Small intestine (tissue), 7 donors: ENCODE measurements around the gene ABL1. TPM values are rescaled to one million over a fixed set of nuclear protein-coding genes. Genes with fewer than 3 reads are reported as not detected.

ENCODE experiments used
- DNase-seq, 2 donors: peaks; one replicate each; pipeline versions ENCODE4 v3.0.0 to v3.0.0-alpha.2; 2013
- FAIRE-seq: peaks from 2 replicates; lab custom pipeline; 2012; peaks lifted over from hg19 to GRCh38; lab: Jason Lieb, UNC
- H3K27ac ChIP-seq, 3 donors: one replicate each; pipeline ENCODE4 v1.5.1; 2013; ENCODE audit warnings: low read length in 2 of 3, mild to moderate bottlenecking in 2 of 3, control low read depth in 1 of 3, inconsistent platforms in 1 of 3, low read depth in 1 of 3, moderate library complexity in 1 of 3
- H3K27me3 ChIP-seq, 3 donors: one replicate each; pipeline ENCODE4 v1.6.1; 2013; ENCODE audit warnings: low read length in 3 of 3, inconsistent platforms in 1 of 3; ENCODE audit not compliant: control insufficient read depth in 3 of 3, insufficient read depth in 3 of 3
- H3K36me3 ChIP-seq, 3 donors: one replicate each; pipeline ENCODE4 v1.6.1; 2013; ENCODE audit warnings: low read length in 3 of 3, inconsistent platforms in 1 of 3, low read depth in 1 of 3, mild to moderate bottlenecking in 1 of 3, moderate library complexity in 1 of 3; ENCODE audit not compliant: control insufficient read depth in 3 of 3, insufficient read depth in 2 of 3
- H3K4me1 ChIP-seq, 3 donors: one replicate each; pipeline ENCODE4 v1.6.1; 2013; ENCODE audit warnings: low read length in 2 of 3, inconsistent platforms in 1 of 3, low read depth in 1 of 3, mild to moderate bottlenecking in 1 of 3, moderate library complexity in 1 of 3; ENCODE audit not compliant: control insufficient read depth in 3 of 3, insufficient read depth in 2 of 3
- H3K4me3 ChIP-seq, 3 donors: one replicate each; pipeline ENCODE4 v1.5.1; 2013; ENCODE audit warnings: low read length in 3 of 3, control low read depth in 1 of 3, inconsistent platforms in 1 of 3, low read depth in 1 of 3, mild to moderate bottlenecking in 1 of 3, moderate library complexity in 1 of 3
- H3K9me3 ChIP-seq, 2 donors: one replicate each; pipeline ENCODE4 v1.6.1; 2013; ENCODE audit warnings: low read depth in 1 of 2, low read length in 1 of 2; ENCODE audit not compliant: control insufficient read depth in 2 of 2, insufficient read depth in 1 of 2
- WGBS, 3 donors: extraction: QIAGEN DNeasy Blood & Tissue Kit; methylation state at CpG; one replicate each; pipeline ENCODE4 v1.1.7; 2013; 5-methylcytosine and 5-hydroxymethylcytosine counted together
- polyA plus RNA-seq, 4 donors: library from polyadenylated mRNA; stranded (reverse) in 3 of 4; unstranded in 1 of 4; fragments of 200-250 nt in 3 of 4; fragments of 120-200 nt in 1 of 4; gene quantifications; one replicate each; pipeline versions ENCODE4 v1.2.1 to v1.2.3, GENCODE V29; 2013
- donor health status: healthy with polysubstance abuse.
- donor health status: control.
- donor health status: control.
- donor health status: Bipolar disorder and iron deficiency.
- donor health status: healthy.

Gene ABL1
- polyA plus RNA-seq, 4 donors = 8.7 to 58.1 (median 28.1) TPM

DNA sequence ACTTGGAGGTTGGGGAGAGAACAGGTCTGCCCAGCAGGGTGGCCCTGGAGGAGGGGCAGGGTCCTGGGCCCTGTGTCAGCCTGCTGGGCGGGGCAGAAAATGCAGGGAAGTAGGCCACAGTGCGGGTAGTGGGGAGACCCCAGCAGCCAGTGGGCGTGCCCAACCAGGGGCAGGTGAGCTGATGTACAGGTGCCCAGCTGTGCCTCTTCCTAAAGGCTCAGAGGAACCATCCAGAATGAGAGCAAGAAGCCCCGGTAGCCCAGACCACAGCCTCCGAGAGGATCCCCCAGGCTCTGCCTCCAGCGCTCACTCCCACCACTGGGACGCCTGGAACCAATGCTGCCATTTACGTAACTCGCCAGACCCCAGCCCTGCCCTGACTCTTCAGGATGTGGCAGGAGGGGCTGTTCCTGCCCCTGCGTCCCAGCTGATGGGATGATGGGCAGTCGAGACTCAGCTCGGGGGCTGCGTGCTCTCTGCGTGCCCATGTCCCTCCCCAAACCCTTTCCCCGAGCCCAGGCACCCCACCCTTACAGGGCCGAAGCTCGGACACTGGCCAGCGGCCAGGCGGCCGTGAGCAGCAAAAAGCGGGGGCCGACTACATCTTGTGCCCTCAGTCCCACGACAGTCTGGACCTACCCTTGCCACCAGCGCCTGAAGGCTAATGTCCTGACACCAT lies 79.5 kb downstream of the ABL1 start:
- no peaks in the 10 kb centered on the region for H3K9me3 ChIP-seq
- no peak overlapping the region for H3K4me3 ChIP-seq
- no peak for DNase-seq
- H3K4me1 ChIP-seq = no peaks in the 10 kb centered on the region
- 75 to 82% (median 79%) methylated on average over 24 of the region's 24 CpGs for WGBS, 3 donors
- H3K27ac ChIP-seq = no peak overlapping the region
- no peaks in the 10 kb centered on the region for H3K36me3 ChIP-seq
- H3K27me3 ChIP-seq = peaks cover 0 to 23% (median 2%) of the 10 kb centered on the region in 3 donors
- no peak for FAIRE-seq

DNA sequence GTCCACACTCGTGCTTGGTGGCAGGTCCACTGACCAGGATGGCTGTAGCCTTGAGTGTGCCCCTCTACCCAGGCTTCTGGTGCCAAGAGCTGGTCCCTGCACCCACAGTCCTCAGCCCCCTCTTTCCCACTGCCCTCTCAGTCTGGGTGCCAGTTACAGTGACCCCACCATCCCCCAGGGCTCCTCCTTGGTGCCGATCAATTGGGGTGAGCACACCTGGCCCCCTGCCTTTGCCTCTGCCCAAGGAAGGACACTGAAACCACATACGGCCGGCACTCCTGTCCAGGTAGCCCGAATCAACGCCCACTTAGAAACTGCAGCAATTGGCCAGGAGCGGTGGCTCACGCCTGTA lies 80.0 kb downstream of the ABL1 start:
- DNase-seq (no peak), FAIRE-seq (no peak)
- no peak overlapping the region for H3K4me3 ChIP-seq
- peaks cover 0 to 27% (median 2%) of the 10 kb centered on the region in 3 donors for H3K27me3 ChIP-seq
- H3K9me3 ChIP-seq = no peaks in the 10 kb centered on the region
- H3K4me1 ChIP-seq = no peaks in the 10 kb centered on the region
- no peak overlapping the region for H3K27ac ChIP-seq
- no peaks in the 10 kb centered on the region for H3K36me3 ChIP-seq
- WGBS, 3 donors = 71 to 85% (median 72%) methylated on average over 8 of the region's 8 CpGs

DNA sequence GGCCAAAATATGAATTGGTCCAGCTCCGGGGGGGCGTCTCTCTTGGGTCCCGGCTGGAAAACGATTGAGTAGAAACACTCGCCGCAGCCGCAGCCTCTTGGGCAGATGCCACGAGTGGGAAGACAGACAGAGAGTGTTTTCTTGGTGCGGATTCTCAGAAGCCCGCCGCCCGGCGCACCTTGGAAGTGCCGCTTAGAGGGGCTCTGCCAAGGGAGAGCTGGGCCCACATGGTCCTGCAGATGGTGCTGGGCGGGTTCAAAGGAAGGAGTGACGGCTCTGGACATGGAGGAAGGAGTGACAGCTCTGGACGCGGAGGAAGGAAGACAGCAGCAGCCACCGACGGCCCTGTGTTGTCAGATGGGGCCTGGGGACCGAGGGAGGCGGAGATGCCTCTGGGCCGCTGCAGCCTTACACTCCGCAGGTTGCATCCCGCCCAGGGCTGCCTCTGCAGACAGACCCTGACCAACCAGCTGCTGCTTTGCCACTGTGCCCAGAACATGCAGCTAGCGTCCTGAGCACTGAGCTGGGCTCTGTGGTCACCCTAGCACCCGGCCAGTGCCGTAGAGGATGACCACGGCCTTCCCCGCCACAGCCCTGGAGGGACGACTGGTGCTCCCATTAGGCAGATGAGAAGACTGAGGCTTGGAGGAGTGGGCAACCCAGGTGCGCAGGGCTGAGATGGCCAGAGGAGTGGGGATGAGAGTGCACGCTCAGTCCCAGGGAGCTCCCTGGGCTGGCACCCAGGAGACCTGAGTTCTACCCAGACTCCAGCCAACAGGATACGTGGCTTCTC lies 82.3 kb downstream of the ABL1 start:
- Histone ChIP-seq H3K4me1 (no peaks in the 10 kb centered on the region), H3K9me3 (no peaks in the 10 kb centered on the region), H3K36me3 (no peaks in the 10 kb centered on the region), H3K27ac (no peak overlapping the region), H3K27me3 (peaks cover 0 to 32% (median 2%) of the 10 kb centered on the region in 3 donors), H3K4me3 (no peak overlapping the region)
- no peak for FAIRE-seq
- WGBS, 3 donors = 80 to 86% (median 84%) methylated on average over 30 to 34 of the region's 34 CpGs
- no peak for DNase-seq

GRCh38 chr9:130918101-130918825 lies 83.2 kb downstream of the ABL1 start:
- Histone ChIP-seq H3K36me3 (no peaks in the 10 kb centered on the region), H3K27me3 (peaks cover 0 to 32% (median 2%) of the 10 kb centered on the region in 3 donors), H3K4me3 (no peak overlapping the region), H3K9me3 (no peaks in the 10 kb centered on the region), H3K27ac (no peak overlapping the region), H3K4me1 (no peaks in the 10 kb centered on the region)
- 65 to 75% (median 72%) methylated on average over 9 of the region's 9 CpGs for WGBS, 3 donors
- DNase-seq = no peak
- no peak for FAIRE-seq

DNA sequence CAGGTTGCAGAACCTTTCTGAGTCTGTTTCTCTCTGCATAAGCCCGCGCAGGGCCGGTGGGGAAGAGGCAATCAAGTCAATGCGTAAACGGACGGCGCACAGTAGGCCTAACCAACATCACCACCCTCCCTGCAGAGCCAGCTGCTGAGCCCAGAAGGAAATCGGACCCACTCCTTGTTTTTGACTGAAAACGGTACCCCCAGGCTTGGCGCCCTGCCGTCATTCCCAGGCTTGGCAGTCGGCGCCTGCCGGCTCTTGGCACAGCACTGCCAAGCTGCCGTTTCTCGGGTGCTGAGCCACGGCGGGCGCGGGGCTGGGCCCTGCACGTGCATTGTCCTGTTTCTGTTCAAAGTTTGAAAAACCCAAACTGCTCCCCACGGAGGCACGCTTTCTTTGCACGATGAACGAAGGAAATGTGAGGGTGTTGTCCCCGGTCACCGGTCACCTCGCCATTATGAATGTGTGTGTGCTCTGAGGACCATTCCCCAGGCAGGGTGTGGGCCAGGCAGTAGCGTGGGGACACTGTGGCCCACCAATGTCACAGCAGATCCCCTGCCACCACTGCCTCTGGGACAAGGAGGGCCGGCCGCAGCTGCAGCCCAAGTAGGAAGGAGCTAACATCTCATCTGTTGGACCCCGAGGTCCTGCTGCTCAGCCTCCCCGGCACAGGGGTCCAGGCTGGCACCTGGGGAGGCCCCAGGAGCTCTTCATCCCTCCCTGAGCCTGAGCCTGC lies 83.9 kb downstream of the ABL1 start:
- Histone ChIP-seq H3K27me3 (peaks cover 0 to 33% (median 2%) of the 10 kb centered on the region in 3 donors), H3K36me3 (no peaks in the 10 kb centered on the region), H3K4me1 (no peaks in the 10 kb centered on the region), H3K9me3 (no peaks in the 10 kb centered on the region), H3K4me3 (no peak overlapping the region), H3K27ac (no peak overlapping the region)
- no peak for DNase-seq
- no peak for FAIRE-seq
- 56 to 77% (median 59%) methylated on average over 33 of the region's 33 CpGs for WGBS, 3 donors

GRCh38 chr9:130919559-130920145 lies 84.6 kb downstream of the ABL1 start:
- Histone ChIP-seq H3K4me1 (no peaks in the 10 kb centered on the region), H3K4me3 (no peak overlapping the region), H3K36me3 (no peaks in the 10 kb centered on the region), H3K27ac (no peak overlapping the region), H3K27me3 (peaks cover 0 to 29% (median 2%) of the 10 kb centered on the region in 3 donors), H3K9me3 (no peaks in the 10 kb centered on the region)
- FAIRE-seq = no peak
- no peak for DNase-seq
- 69 to 77% (median 70%) methylated on average over 14 of the region's 14 CpGs for WGBS, 3 donors

DNA sequence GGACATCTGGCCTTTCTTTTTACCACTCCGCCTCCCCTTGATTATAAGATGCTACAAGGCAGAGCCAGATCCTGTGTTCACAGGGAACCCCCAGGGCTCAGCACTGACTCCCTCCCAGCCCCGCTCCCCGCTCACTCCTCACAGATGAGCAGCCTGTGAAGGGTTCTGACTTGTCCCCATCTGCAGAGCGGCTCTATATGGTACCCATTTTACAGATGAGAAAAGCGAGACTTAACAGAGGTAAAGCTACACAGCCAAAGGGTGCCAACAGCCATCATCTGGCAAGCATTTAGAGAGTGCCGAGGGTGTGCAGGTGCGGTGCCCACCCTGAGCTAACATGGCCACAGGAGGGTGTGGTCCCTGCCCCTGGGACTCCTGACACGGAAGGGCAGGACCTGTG lies 85.2 kb downstream of the ABL1 start:
- Histone ChIP-seq H3K27me3 (peaks cover 0 to 27% (median 2%) of the 10 kb centered on the region in 3 donors), H3K4me1 (no peaks in the 10 kb centered on the region), H3K27ac (no peak overlapping the region), H3K9me3 (no peaks in the 10 kb centered on the region), H3K36me3 (no peaks in the 10 kb centered on the region), H3K4me3 (no peak overlapping the region)
- no peak for DNase-seq
- 79 to 90% (median 85%) methylated on average over 8 of the region's 8 CpGs for WGBS, 3 donors
- FAIRE-seq = no peak
